Endothelial cell of umbilical vein (primary cell): ENCODE results near the gene GUF1. TPM values are rescaled to one million over a fixed set of nuclear protein-coding genes. Genes with fewer than 3 reads are reported as not detected.

Experiments used
- BruUV-seq: library from RNA; stranded (reverse); fragments of 400-500 nt; replicated peaks from 2 replicates; lab custom pipeline; 2021; lab: Mats Ljungman, UMichigan
- CTCF ChIA-PET: fragments of 300-600, 350-600 bp; sonication (Branson Sonifier 250); formaldehyde crosslinking; loops from one replicate; lab custom pipeline; 2021; ENCODE audit warnings: antibody characterized with exemption, inconsistent platforms; lab: Charles Lee
- POLR2A ChIA-PET: fragments of 300-600, 350-600 bp; sonication (Branson Sonifier 250); formaldehyde crosslinking; loops from one replicate; lab custom pipeline; 2021; ENCODE audit warnings: antibody characterized with exemption, inconsistent platforms; lab: Charles Lee
- DNase-seq: peaks from one replicate; pipeline ENCODE4 v3.0.0-alpha.2; 2011; ENCODE audit warnings: low read depth, low spot score
- FAIRE-seq: peaks from 2 replicates; lab custom pipeline; 2011; peaks lifted over from hg19 to GRCh38; lab: Jason Lieb, UNC
- H2AFZ ChIP-seq: 2 replicates; pipeline ENCODE4 v1.6.0; 2012; ENCODE audit warnings: low read depth, low read length, control low read depth, inconsistent platforms
- H3K27ac ChIP-seq: 2 replicates; pipeline ENCODE4 v1.5.1; 2011; ENCODE audit warnings: low read depth, mild to moderate bottlenecking, control low read depth, low read length, moderate library complexity; ENCODE audit not compliant: insufficient read depth
- H3K27me3 ChIP-seq, 2 experiments: 2 replicates each; pipeline versions ENCODE4 v1.6.0 to v1.6.1; 2011; ENCODE audit warnings: low read length in 2 of 2, mixed read lengths in 1 of 2; ENCODE audit not compliant: control insufficient read depth in 2 of 2, insufficient read depth in 2 of 2
- H3K36me3 ChIP-seq, 2 experiments: 2 replicates in 1 of 2; 3 replicates in 1 of 2; pipeline ENCODE4 v1.5.1; 2011; ENCODE audit warnings: low read length in 2 of 2, mild to moderate bottlenecking in 1 of 2, moderate library complexity in 1 of 2; ENCODE audit not compliant: control insufficient read depth in 2 of 2, insufficient read depth in 2 of 2; ENCODE audit errors: extremely low read depth in 1 of 2
- H3K4me1 ChIP-seq: 3 replicates; pipeline ENCODE4 v1.5.1; 2011; ENCODE audit warnings: mild to moderate bottlenecking, low read length; ENCODE audit not compliant: control insufficient read depth, insufficient read depth; ENCODE audit errors: extremely low read depth
- H3K4me2 ChIP-seq: 2 replicates; pipeline ENCODE4 v1.6.1; 2011; ENCODE audit warnings: low read length, control low read depth, mixed read lengths; ENCODE audit not compliant: insufficient read depth
- H3K4me3 ChIP-seq, 3 experiments: fragments of 200-600 bp in 1 of 3; sonication (generic), shearing (Covaris generic) in 1 of 3; replicated peaks in 1 of 3; 2 replicates each; pipeline ENCODE4 v1.5.1; 2011 to 2016; ENCODE audit warnings: control low read depth in 3 of 3, low read length in 3 of 3, mild to moderate bottlenecking in 2 of 3, inconsistent platforms in 1 of 3, low read depth in 1 of 3, moderate library complexity in 1 of 3; ENCODE audit not compliant: insufficient read depth in 1 of 3
- H3K79me2 ChIP-seq: 2 replicates; pipeline ENCODE4 v1.6.0; 2012; ENCODE audit warnings: low read length, inconsistent platforms; ENCODE audit not compliant: control insufficient read depth, insufficient read depth
- H3K9ac ChIP-seq: replicated peaks from 2 replicates; pipeline ENCODE3; 2011; ENCODE audit warnings: low read length, control low read depth; ENCODE audit not compliant: insufficient read depth; ENCODE audit errors: extremely low read depth
- H3K9me1 ChIP-seq: replicated peaks from 3 replicates; pipeline ENCODE4 v1.6.0; 2011; ENCODE audit warnings: mild to moderate bottlenecking, low read length; ENCODE audit not compliant: control insufficient read depth, insufficient read depth; ENCODE audit errors: extremely low read depth
- H3K9me3 ChIP-seq: replicated peaks from 2 replicates; pipeline ENCODE4 v1.5.1; 2012; ENCODE audit warnings: low read length, inconsistent platforms; ENCODE audit not compliant: control insufficient read depth, insufficient read depth
- H4K20me1 ChIP-seq: replicated peaks from 2 replicates; pipeline ENCODE3; 2011; ENCODE audit warnings: mild to moderate bottlenecking, low read length; ENCODE audit not compliant: control insufficient read depth, insufficient read depth; ENCODE audit errors: extremely low read depth
- EZH2 ChIP-seq: IDR thresholded peaks from 2 replicates; pipeline ENCODE4 v1.6.1; 2012; ENCODE audit warnings: borderline replicate concordance, low read depth, mild to moderate bottlenecking, moderate library complexity, low read length, inconsistent platforms; ENCODE audit not compliant: severe bottlenecking
- FOS ChIP-seq: IDR thresholded peaks from 2 replicates; pipeline ENCODE4 v1.6.1; 2011; ENCODE audit warnings: mild to moderate bottlenecking, low read length, moderate library complexity, borderline replicate concordance; ENCODE audit not compliant: insufficient read depth
- GATA2 ChIP-seq: IDR thresholded peaks from 2 replicates; pipeline ENCODE4 v1.7.0; 2011; ENCODE audit warnings: low read depth, mild to moderate bottlenecking, moderate library complexity, mixed read lengths, low read length; ENCODE audit not compliant: insufficient read length, insufficient read depth
- JUN ChIP-seq: IDR thresholded peaks from 2 replicates; pipeline ENCODE4 v1.6.1; 2011; ENCODE audit warnings: borderline replicate concordance, low read depth; ENCODE audit not compliant: insufficient read length, insufficient read depth
- MYC ChIP-seq: IDR thresholded peaks from one replicate; pipeline ENCODE4 v1.6.1; 2011; ENCODE audit warnings: mild to moderate bottlenecking, low read depth, low read length
- POLR2A ChIP-seq: IDR thresholded peaks from 2 replicates; pipeline ENCODE4 v1.6.1; 2012; ENCODE audit warnings: low read depth, mild to moderate bottlenecking, control low read depth, low read length
- POLR2AphosphoS5 ChIP-seq: IDR thresholded peaks from 2 replicates; pipeline ENCODE4 v1.6.1; 2012; ENCODE audit warnings: low read depth, mild to moderate bottlenecking, control low read depth, low read length, moderate library complexity; ENCODE audit not compliant: insufficient read depth
- dilution Hi-C: fragments of 300-500 bp; cut with MboI; formaldehyde crosslinking; loops from one replicate; pipeline ENCODE4 v1.15.0; 2019; ENCODE audit warnings: low sequenced_read_pairs; ENCODE audit not compliant: extremely low pct_ligation_motif_present
- intact Hi-C: fragments of 100-400 bp; cut with micrococcal nuclease; formaldehyde crosslinking; loops from one replicate; pipeline ENCODE4 v1.10.0; 2022
- polyA plus RNA-seq, 4 experiments: library from polyadenylated mRNA; depleted of rRNA in 3 of 4; stranded (reverse) in 3 of 4; unstranded in 1 of 4; fragments of >200 nt; gene quantifications; 2 replicates each; pipeline versions ENCODE4 v1.2.1 to v1.2.3, GENCODE V29; 2011 to 2012; ENCODE audit warnings: missing spikeins in 1 of 4
- total RNA-seq: library from RNA; stranded (reverse); gene quantifications from 2 replicates; pipeline ENCODE4 v1.2.3, GENCODE V29; 2021
- TF ChIP-seq, protein P1 (sequence below), 2 donors: IDR thresholded peaks; 1 replicate in 1 of 2; 2 replicates in 1 of 2; pipeline ENCODE4 v1.5.1; 2011; ENCODE audit warnings: low read length in 2 of 2, mild to moderate bottlenecking in 2 of 2, moderate library complexity in 2 of 2, control low read depth in 1 of 2, inconsistent platforms in 1 of 2, low read depth in 1 of 2; ENCODE audit not compliant: insufficient read depth in 1 of 2; ENCODE audit errors: extremely low read depth in 1 of 2
- TF ChIP-seq, protein P2 (sequence below): IDR thresholded peaks from 2 replicates; pipeline ENCODE4 v1.6.1; 2011; ENCODE audit not compliant: insufficient read depth, insufficient read length

GUF1 gene
- total and polyA plus RNA-seq, 2 donors (not counting 3 experiments of a cell fraction or from before 2014, with no cell fraction given): 5.4 to 19.9 TPM

DNA sequence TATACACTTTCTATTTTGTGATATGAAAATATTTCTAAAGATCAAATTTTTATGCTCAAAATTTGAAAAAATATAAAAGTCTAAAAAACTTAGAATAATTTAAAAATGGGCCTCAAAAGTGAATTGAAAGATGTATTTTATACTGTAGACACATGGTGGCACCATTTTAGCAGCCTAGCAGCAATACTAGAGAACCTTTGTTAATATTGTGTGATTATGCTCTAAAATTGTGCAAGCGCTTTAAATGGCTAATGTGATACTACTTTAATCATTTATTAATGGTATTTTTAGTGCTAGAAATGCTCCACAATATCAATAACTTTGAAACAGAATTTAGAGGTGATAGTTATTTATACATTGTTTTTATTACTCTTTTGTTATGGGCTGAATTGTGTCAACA, 3.7 kb upstream of the GUF1 start:
- FAIRE-seq: no peak
- BruUV-seq: no TSS peak

DNA sequence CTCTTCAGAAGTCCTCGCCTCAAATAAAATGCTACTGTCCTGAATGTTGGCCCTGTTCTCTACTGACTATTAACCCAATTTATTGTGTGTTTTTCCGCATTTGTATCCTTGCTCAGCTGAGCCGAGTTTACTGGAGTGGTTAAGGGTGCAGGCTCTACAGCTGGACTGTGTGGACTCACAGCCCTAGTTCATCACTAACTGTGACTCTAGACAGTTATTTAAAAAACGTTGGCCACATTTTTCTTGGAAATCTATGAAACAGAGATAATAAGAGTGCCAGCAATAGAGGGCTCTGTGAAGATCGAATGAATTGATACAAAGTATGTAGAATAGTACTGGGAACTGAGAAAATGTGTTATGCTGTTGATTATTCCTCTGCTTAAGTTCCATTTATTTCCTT, 2.9 kb upstream of the GUF1 start:
- peaks cover 19% of the 10 kb centered on the region for H3K79me2 ChIP-seq
- H3K4me2 ChIP-seq: no peak overlapping the region
- H3K36me3 ChIP-seq: no peaks in the 10 kb centered on the region
- intact Hi-C loops: no loop called here
- no peak overlapping the region for H3K27ac ChIP-seq
- H3K9me1 ChIP-seq: no peaks in the 10 kb centered on the region
- ChIA-PET POLR2A (no interaction called here), CTCF (no interaction called here)
- no peak overlapping the region for H2AFZ ChIP-seq
- H3K4me1 ChIP-seq: peaks cover 18% of the 10 kb centered on the region
- H4K20me1 ChIP-seq: no peaks in the 10 kb centered on the region
- peaks cover 3 to 6% of the 10 kb centered on the region in 2 experiments for H3K27me3 ChIP-seq
- no peak overlapping the region for H3K4me3 ChIP-seq
- H3K9ac ChIP-seq: no peak overlapping the region
- no peak for TF ChIP-seq POLR2A
- no peak for TF ChIP-seq GATA2
- TF ChIP-seq MYC: no peak
- TF ChIP-seq, protein P1, sequence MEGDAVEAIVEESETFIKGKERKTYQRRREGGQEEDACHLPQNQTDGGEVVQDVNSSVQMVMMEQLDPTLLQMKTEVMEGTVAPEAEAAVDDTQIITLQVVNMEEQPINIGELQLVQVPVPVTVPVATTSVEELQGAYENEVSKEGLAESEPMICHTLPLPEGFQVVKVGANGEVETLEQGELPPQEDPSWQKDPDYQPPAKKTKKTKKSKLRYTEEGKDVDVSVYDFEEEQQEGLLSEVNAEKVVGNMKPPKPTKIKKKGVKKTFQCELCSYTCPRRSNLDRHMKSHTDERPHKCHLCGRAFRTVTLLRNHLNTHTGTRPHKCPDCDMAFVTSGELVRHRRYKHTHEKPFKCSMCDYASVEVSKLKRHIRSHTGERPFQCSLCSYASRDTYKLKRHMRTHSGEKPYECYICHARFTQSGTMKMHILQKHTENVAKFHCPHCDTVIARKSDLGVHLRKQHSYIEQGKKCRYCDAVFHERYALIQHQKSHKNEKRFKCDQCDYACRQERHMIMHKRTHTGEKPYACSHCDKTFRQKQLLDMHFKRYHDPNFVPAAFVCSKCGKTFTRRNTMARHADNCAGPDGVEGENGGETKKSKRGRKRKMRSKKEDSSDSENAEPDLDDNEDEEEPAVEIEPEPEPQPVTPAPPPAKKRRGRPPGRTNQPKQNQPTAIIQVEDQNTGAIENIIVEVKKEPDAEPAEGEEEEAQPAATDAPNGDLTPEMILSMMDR (IDR thresholded peaks at IDR 0.05; ENCODE audit: extremely low read depth in 1 of 2, insufficient read depth in 1 of 2, low read depth in 1 of 2, low read length in 2 of 2): no peak
- no peak for TF ChIP-seq JUN
- no peak for TF ChIP-seq FOS
- TF ChIP-seq, protein P2, sequence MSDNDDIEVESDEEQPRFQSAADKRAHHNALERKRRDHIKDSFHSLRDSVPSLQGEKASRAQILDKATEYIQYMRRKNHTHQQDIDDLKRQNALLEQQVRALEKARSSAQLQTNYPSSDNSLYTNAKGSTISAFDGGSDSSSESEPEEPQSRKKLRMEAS: no peak
- no peak for TF ChIP-seq POLR2AphosphoS5
- no TSS peak for BruUV-seq
- no peak for DNase-seq
- no peaks in the 10 kb centered on the region for H3K9me3 ChIP-seq
- FAIRE-seq: no peak
- dilution Hi-C loops: no loop called here

More for the DNA sequence above, 3.7 kb upstream of the GUF1 start:
- Histone ChIP-seq H2AFZ (no peak overlapping the region), H4K20me1 (no peaks in the 10 kb centered on the region), H3K9ac (no peak overlapping the region), H3K36me3 (no peaks in the 10 kb centered on the region), H3K4me3 (no peak overlapping the region), H3K79me2 (peaks cover 10% of the 10 kb centered on the region), H3K27ac (no peak overlapping the region), H3K9me3 (no peaks in the 10 kb centered on the region), H3K4me2 (no peak overlapping the region), H3K27me3 (peaks cover 3 to 6% of the 10 kb centered on the region in 2 experiments), H3K9me1 (no peaks in the 10 kb centered on the region), H3K4me1 (peaks cover 9% of the 10 kb centered on the region)
- DNase-seq: no peak
- intact Hi-C loops (no loop called here), dilution Hi-C loops (no loop called here)
- POLR2A ChIA-PET: no interaction called here
- TF ChIP-seq GATA2 (no peak), EZH2 (no peak)
- CTCF ChIA-PET: no interaction called here
